Kidney (tissue), 14 donors: ENCODE measurements around the gene FBXO30. TPM values are rescaled to one million over a fixed set of nuclear protein-coding genes. Genes with fewer than 3 reads are reported as not detected.

Experiments used
- DNase-seq, 5 donors: peaks; one replicate each; pipeline ENCODE4 v3.0.0-alpha.2; 2013 to 2020
- FAIRE-seq: peaks from 2 replicates; lab custom pipeline; 2012; peaks lifted over from hg19 to GRCh38; lab: Jason Lieb, UNC
- H3K27ac ChIP-seq, 2 donors: one replicate each; pipeline ENCODE4 v1.7.0; 2013; ENCODE audit warnings: low read depth in 2 of 2, low read length in 2 of 2, inconsistent platforms in 1 of 2
- H3K27me3 ChIP-seq: one replicate; pipeline ENCODE4 v1.7.1; 2013; ENCODE audit warnings: low read length, inconsistent platforms; ENCODE audit not compliant: control insufficient read depth, insufficient read depth
- H3K36me3 ChIP-seq, 3 donors: one replicate each; pipeline versions ENCODE4 v1.7.0 to v1.7.1; 2013; ENCODE audit warnings: low read length in 3 of 3, control low read depth in 1 of 3, inconsistent platforms in 1 of 3; ENCODE audit not compliant: insufficient read depth in 3 of 3, control insufficient read depth in 2 of 3
- H3K4me1 ChIP-seq, 3 donors: one replicate each; pipeline versions ENCODE4 v1.7.0 to v1.7.1; 2013; ENCODE audit warnings: low read length in 3 of 3, inconsistent platforms in 1 of 3, low read depth in 1 of 3; ENCODE audit not compliant: control insufficient read depth in 2 of 3, insufficient read depth in 2 of 3
- H3K4me3 ChIP-seq, 3 donors: one replicate each; pipeline versions ENCODE4 v1.7.0 to v1.8.1; 2013; ENCODE audit warnings: low read length in 3 of 3, control low read depth in 1 of 3, inconsistent platforms in 1 of 3
- H3K9ac ChIP-seq, 3 donors: one replicate each; pipeline versions ENCODE4 v1.7.0 to v1.7.1; 2013; ENCODE audit warnings: low read length in 3 of 3, control low read depth in 1 of 3, inconsistent platforms in 1 of 3
- H3K9me3 ChIP-seq, 3 donors: one replicate each; pipeline versions ENCODE4 v1.7.0 to v1.7.1; 2013; ENCODE audit warnings: low read length in 3 of 3, control low read depth in 1 of 3, inconsistent platforms in 1 of 3; ENCODE audit not compliant: control insufficient read depth in 2 of 3, insufficient read depth in 1 of 3
- CTCF ChIP-seq: IDR thresholded peaks from 3 replicates; pipeline ENCODE4 v1.5.1; 2012; ENCODE audit warnings: mild to moderate bottlenecking, moderate library complexity, borderline replicate concordance; ENCODE audit not compliant: insufficient read depth; ENCODE audit errors: extremely low read depth
- intact Hi-C: fragments of 100-400 bp; cut with DNase I; formaldehyde crosslinking; loops from one replicate; pipeline ENCODE4 v1.11.1; 2022
- polyA plus RNA-seq: library from polyadenylated mRNA; stranded (reverse); fragments of 350-450 nt; fragmentation: Illumina TruSeq; extraction: RNeasy Lipid Tissue Mini Kit (QIAGEN cat#74804); gene quantifications from one replicate; pipeline ENCODE4 v1.2.3, GENCODE V29; 2014; ENCODE audit warnings: low read depth, low replicate concordance; ENCODE audit not compliant: insufficient read depth
- total RNA-seq: library from RNA; stranded (reverse); fragmentation: NEBNext Ultra II Directional; extraction: Animal tissue kit (Norgen Biotek cat#: 25700); gene quantifications from one replicate; pipeline ENCODE4 v1.2.1, GENCODE V29; 2021
- donor health status: control.
- donor health status: control.
- donor health status: control.
- donor health status: control.
- donor health status: control.
- donor health status: DM: yes; HTN: yes; CAD: no.
- donor health status: Normal renal cell carcinoma (clear cell type).

Gene FBXO30
- total and polyA plus RNA-seq, 2 donors from 2014 or later = 2.5 to 8.2 TPM

GRCh38 chr6:145824344-145824743 is 9.7 kb upstream of the FBXO30 start:
- intact Hi-C loops = no loop called here
- H3K9ac ChIP-seq = no peak overlapping the region

GRCh38 chr6:145823328-145823944 is 8.8 kb upstream of the FBXO30 start:
- H3K36me3 ChIP-seq = no peaks in the 10 kb centered on the region
- H3K9me3 ChIP-seq = no peaks in the 10 kb centered on the region
- no peak overlapping the region for H3K9ac ChIP-seq
- no peak overlapping the region for H3K27ac ChIP-seq
- intact Hi-C loops = no loop called here
- FAIRE-seq = no peak
- H3K27me3 ChIP-seq = no peaks in the 10 kb centered on the region
- DNase-seq = no peak
- no peaks in the 10 kb centered on the region for H3K4me1 ChIP-seq
- H3K4me3 ChIP-seq = no peak overlapping the region
- no peak for TF ChIP-seq CTCF

More at GRCh38 chr6:145824344-145824743, 9.7 kb upstream of the FBXO30 start:
- no peak for DNase-seq
- no peaks in the 10 kb centered on the region for H3K4me1 ChIP-seq
- no peak overlapping the region for H3K27ac ChIP-seq
- no peaks in the 10 kb centered on the region for H3K9me3 ChIP-seq
- no peak for FAIRE-seq
- H3K36me3 ChIP-seq = no peaks in the 10 kb centered on the region
- no peaks in the 10 kb centered on the region for H3K27me3 ChIP-seq
- H3K4me3 ChIP-seq = no peak overlapping the region
- TF ChIP-seq CTCF = no peak

- no peak overlapping the region for H3K9ac ChIP-seq
Measured at GRCh38 chr6:145822456-145822855, 7.9 kb upstream of the FBXO30 start.

More at GRCh38 chr6:145822456-145822855, 7.9 kb upstream of the FBXO30 start:
- Histone ChIP-seq H3K27me3 (no peaks in the 10 kb centered on the region), H3K9me3 (no peaks in the 10 kb centered on the region), H3K36me3 (no peaks in the 10 kb centered on the region), H3K27ac (no peak overlapping the region), H3K4me3 (no peak overlapping the region), H3K4me1 (no peaks in the 10 kb centered on the region)
- intact Hi-C loops = no loop called here
- no peak for TF ChIP-seq CTCF
- no peak for FAIRE-seq
- no peak for DNase-seq
